ENCODE data around the gene CACNA2D3. TPM values are rescaled to one million over a fixed set of nuclear protein-coding genes. Genes with fewer than 3 reads are reported as not detected.

CACNA2D3 gene
- total RNA-seq, 1 donor from 2014 or later, result 21.2 TPM

DNA sequence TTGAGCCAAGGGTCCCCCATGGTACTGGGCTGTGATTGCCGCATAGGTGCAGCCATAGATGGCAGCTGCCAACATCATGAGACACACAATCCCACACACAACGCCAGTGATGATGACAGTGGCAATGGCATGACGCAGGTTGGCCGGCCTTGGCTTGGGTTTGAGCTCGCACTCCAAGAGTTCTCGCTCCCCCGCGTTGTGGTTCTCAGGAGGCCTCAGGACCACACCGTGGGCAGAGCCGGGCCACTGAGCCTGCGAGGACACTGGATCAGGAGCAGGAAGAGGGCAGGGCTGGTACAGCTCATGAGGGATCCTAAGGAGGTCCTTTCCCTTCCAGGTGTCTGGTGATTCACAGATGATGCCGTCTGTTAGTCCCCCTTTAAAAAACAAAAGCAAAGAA is 796.2 kb downstream of the CACNA2D3 start:
- Histone ChIP-seq H3K9me3 (replicated peaks) (no peaks in the 10 kb centered on the region), H3K4me1 (no peaks in the 10 kb centered on the region), H3K27me3 (ENCODE audit: low read depth) (no peaks in the 10 kb centered on the region), H3K27ac (replicated peaks) (no peak overlapping the region), H3K36me3 (no peaks in the 10 kb centered on the region), H3K4me3 (no peak overlapping the region)
- no peak for DNase-seq
- intact Hi-C loops (cut with micrococcal nuclease), result no loop called here
- TF ChIP-seq, protein P1, sequence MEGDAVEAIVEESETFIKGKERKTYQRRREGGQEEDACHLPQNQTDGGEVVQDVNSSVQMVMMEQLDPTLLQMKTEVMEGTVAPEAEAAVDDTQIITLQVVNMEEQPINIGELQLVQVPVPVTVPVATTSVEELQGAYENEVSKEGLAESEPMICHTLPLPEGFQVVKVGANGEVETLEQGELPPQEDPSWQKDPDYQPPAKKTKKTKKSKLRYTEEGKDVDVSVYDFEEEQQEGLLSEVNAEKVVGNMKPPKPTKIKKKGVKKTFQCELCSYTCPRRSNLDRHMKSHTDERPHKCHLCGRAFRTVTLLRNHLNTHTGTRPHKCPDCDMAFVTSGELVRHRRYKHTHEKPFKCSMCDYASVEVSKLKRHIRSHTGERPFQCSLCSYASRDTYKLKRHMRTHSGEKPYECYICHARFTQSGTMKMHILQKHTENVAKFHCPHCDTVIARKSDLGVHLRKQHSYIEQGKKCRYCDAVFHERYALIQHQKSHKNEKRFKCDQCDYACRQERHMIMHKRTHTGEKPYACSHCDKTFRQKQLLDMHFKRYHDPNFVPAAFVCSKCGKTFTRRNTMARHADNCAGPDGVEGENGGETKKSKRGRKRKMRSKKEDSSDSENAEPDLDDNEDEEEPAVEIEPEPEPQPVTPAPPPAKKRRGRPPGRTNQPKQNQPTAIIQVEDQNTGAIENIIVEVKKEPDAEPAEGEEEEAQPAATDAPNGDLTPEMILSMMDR (IDR thresholded peaks at IDR 0.05; ENCODE audit: borderline replicate concordance), result no peak

DNA sequence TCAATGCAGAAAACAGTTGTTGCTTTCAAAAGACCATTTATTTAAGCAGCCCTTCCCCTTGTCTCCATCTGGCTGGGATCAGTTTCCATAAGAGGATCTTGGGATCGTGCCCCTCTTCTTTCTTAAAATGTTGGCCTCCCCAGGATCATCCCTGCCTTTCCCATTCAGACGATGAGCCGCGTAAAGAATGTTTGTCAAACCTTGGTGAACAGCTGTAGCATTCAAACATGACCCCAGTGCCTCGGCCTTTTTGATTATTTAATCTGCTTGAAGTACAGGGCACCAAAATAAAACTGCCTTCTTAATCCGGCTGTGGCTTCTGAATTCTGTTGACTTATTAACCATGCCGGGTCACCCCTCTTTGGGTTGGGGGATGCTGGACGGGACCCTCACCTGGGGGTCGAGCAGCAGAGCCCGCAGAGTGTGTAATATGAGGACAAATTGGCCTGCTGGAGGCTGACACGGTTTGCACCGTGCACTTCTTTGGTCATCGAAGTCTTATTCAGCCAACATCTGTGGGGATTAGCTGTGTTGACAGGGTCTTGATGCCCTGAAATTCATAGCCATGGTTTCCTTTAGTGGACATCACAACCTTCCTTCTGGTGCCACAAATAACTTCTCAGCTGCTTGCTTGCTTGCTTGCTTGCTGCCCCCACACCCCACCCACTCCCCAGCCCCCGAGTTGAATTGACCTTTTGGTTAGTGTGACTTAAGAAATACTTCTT is 805.9 kb downstream of the CACNA2D3 start, which contains the start of gene LRTM1:
Gene LRTM1 (minus strand): TSS at position 14 of the 725 bp plus-strand sequence. CDS start 148 bp downstream, outside the sequence.
- no peak within 1 kb of the TSS for H3K4me3 ChIP-seq
- TF ChIP-seq, protein P1 (IDR thresholded peaks at IDR 0.05; ENCODE audit: borderline replicate concordance), result no peak
- no peak within 1 kb of the TSS for H3K27ac ChIP-seq (replicated peaks)
- H3K9me3 ChIP-seq (replicated peaks), result no peaks in the 10 kb centered on the region
- DNase-seq, result no peak
- no peaks in the 10 kb centered on the region for H3K27me3 ChIP-seq (ENCODE audit: low read depth)
- peaks cover 15% of the 10 kb centered on the region for H3K4me1 ChIP-seq
- intact Hi-C loops (cut with micrococcal nuclease), result no loop called here
- H3K36me3 ChIP-seq, result no peaks in the 10 kb centered on the region

DNA sequence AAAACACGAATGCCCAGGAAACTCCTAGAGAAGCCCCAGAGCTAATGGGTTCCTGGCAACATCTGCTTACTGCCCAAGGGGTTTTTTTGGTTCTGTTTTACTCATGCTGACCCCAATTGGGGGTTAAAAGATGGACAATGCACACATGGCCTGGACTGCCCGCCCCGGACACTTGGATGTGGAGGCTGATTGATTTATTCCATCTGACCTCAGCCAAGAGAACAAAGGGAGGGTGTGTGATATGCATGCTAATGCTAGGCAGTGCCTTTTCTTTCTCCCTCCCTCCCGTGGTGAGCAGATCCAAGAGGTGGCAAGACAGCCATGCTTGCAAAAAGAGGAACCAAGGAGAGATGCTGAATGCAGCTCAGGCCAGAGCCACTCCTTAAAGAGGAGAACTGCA is 808.8 kb downstream of the CACNA2D3 start:
- no peak for DNase-seq
- Histone ChIP-seq H3K4me3 (no peak overlapping the region), H3K4me1 (peaks cover 10% of the 10 kb centered on the region), H3K36me3 (no peaks in the 10 kb centered on the region), H3K9me3 (replicated peaks) (no peaks in the 10 kb centered on the region), H3K27me3 (ENCODE audit: low read depth) (no peaks in the 10 kb centered on the region), H3K27ac (replicated peaks) (no peak overlapping the region)
- intact Hi-C loops (cut with micrococcal nuclease), result no loop called here
- TF ChIP-seq, protein P1 (IDR thresholded peaks at IDR 0.05; ENCODE audit: borderline replicate concordance), result no peak

DNA sequence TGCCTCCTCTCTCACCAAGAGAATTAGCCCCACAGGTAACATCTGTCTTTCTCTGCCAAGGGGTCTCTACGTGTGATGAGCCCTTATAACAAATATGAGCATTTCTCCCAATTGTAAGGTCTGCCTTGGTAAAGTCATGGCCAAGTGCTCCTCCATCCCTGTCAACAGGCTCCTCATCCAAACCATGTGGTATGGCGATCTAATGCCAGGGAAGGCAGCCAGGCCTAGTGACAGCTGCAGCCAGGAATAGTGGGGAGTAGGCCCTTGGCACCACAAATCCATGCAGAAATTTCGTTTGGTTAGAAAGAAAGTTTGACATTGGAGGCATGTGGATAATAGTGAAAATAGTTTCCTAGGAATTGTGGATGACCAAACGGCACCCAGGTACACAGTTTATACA is 810.3 kb downstream of the CACNA2D3 start:
- intact Hi-C loops (cut with micrococcal nuclease), result no loop called here
- Histone ChIP-seq H3K27me3 (ENCODE audit: low read depth) (no peaks in the 10 kb centered on the region), H3K4me1 (peaks cover 10% of the 10 kb centered on the region), H3K4me3 (no peak overlapping the region), H3K9me3 (replicated peaks) (no peaks in the 10 kb centered on the region), H3K36me3 (no peaks in the 10 kb centered on the region), H3K27ac (replicated peaks) (no peak overlapping the region)
- TF ChIP-seq, protein P1 (IDR thresholded peaks at IDR 0.05; ENCODE audit: borderline replicate concordance), result no peak
- DNase-seq, result peak; percentile 36

DNA sequence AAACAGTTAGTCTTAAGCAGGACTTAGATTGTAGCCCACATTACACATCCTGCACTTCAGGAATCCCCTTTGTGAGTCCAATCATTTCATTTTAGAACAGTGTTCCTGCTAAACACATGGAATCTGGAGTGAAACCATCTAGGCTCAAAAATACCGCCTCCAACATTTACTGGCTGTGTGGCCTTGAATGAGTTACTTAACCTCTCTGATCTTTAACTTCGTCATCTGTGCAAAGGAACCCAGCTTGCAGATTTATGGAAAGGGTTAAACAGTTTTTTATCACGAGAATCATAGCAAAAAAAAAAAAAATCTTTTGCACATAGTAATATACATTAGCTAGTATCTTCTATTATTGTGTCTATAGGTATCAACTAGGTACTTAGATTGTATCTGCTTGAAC is 813.5 kb downstream of the CACNA2D3 start:
- TF ChIP-seq, protein P1 (IDR thresholded peaks at IDR 0.05; ENCODE audit: borderline replicate concordance), result no peak

More for the DNA sequence above, 813.5 kb downstream of the CACNA2D3 start:
- no peak for DNase-seq
- Histone ChIP-seq H3K27ac (replicated peaks) (no peak overlapping the region), H3K36me3 (no peaks in the 10 kb centered on the region), H3K4me1 (peaks cover 10% of the 10 kb centered on the region), H3K9me3 (replicated peaks) (no peaks in the 10 kb centered on the region), H3K27me3 (ENCODE audit: low read depth) (no peaks in the 10 kb centered on the region), H3K4me3 (no peak overlapping the region)
- intact Hi-C loops (cut with micrococcal nuclease), result no loop called here
